ENCODE results near the gene CTIF. TPM values are rescaled to one million over a fixed set of nuclear protein-coding genes. Genes with fewer than 3 reads are reported as not detected.

CTIF gene
- total and polyA plus RNA-seq, 2 experiments from 2014 or later = 8.6 to 14.4 TPM

DNA sequence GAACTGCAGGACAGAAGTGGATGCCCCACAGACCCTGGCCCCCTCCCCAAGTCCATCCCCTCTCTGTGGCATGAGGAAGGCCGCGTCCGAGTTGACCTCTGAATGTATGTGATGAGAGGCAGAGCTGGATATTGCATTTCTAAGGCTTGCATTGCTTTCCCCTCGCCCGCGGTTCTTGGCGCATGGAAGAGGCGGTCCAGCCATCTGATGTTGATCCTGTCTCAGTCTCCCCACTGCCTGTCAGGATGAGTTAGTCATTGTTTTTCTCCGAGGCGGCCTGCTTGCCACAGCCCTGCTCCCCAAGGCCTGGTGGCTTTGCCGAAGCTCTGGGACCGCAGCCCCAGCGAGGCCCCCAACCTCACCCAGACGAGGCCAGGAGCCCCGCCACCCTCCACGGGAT, 323.3 kb downstream of the CTIF start:
- TF ChIP-seq ZNF114 (CRISPR knock-in tag; IDR thresholded peaks at IDR 0.05) = no peak
- TF ChIP-seq, protein P1, sequence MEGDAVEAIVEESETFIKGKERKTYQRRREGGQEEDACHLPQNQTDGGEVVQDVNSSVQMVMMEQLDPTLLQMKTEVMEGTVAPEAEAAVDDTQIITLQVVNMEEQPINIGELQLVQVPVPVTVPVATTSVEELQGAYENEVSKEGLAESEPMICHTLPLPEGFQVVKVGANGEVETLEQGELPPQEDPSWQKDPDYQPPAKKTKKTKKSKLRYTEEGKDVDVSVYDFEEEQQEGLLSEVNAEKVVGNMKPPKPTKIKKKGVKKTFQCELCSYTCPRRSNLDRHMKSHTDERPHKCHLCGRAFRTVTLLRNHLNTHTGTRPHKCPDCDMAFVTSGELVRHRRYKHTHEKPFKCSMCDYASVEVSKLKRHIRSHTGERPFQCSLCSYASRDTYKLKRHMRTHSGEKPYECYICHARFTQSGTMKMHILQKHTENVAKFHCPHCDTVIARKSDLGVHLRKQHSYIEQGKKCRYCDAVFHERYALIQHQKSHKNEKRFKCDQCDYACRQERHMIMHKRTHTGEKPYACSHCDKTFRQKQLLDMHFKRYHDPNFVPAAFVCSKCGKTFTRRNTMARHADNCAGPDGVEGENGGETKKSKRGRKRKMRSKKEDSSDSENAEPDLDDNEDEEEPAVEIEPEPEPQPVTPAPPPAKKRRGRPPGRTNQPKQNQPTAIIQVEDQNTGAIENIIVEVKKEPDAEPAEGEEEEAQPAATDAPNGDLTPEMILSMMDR (conservative IDR thresholded peaks at IDR 0.05; ENCODE audit: low read depth in 2 of 2) = no peak
- TF ChIP-seq ZNF331 (CRISPR knock-in tag; IDR thresholded peaks at IDR 0.05; ENCODE audit: low read depth) = no peak
- TF ChIP-seq, protein P2, sequence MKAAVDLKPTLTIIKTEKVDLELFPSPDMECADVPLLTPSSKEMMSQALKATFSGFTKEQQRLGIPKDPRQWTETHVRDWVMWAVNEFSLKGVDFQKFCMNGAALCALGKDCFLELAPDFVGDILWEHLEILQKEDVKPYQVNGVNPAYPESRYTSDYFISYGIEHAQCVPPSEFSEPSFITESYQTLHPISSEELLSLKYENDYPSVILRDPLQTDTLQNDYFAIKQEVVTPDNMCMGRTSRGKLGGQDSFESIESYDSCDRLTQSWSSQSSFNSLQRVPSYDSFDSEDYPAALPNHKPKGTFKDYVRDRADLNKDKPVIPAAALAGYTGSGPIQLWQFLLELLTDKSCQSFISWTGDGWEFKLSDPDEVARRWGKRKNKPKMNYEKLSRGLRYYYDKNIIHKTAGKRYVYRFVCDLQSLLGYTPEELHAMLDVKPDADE (IDR thresholded peaks at IDR 0.05) = no peak
- no peak for TF ChIP-seq STAT1 (IDR thresholded peaks at IDR 0.05; ENCODE audit: unreplicated experiment)
- TF ChIP-seq, protein P3, sequence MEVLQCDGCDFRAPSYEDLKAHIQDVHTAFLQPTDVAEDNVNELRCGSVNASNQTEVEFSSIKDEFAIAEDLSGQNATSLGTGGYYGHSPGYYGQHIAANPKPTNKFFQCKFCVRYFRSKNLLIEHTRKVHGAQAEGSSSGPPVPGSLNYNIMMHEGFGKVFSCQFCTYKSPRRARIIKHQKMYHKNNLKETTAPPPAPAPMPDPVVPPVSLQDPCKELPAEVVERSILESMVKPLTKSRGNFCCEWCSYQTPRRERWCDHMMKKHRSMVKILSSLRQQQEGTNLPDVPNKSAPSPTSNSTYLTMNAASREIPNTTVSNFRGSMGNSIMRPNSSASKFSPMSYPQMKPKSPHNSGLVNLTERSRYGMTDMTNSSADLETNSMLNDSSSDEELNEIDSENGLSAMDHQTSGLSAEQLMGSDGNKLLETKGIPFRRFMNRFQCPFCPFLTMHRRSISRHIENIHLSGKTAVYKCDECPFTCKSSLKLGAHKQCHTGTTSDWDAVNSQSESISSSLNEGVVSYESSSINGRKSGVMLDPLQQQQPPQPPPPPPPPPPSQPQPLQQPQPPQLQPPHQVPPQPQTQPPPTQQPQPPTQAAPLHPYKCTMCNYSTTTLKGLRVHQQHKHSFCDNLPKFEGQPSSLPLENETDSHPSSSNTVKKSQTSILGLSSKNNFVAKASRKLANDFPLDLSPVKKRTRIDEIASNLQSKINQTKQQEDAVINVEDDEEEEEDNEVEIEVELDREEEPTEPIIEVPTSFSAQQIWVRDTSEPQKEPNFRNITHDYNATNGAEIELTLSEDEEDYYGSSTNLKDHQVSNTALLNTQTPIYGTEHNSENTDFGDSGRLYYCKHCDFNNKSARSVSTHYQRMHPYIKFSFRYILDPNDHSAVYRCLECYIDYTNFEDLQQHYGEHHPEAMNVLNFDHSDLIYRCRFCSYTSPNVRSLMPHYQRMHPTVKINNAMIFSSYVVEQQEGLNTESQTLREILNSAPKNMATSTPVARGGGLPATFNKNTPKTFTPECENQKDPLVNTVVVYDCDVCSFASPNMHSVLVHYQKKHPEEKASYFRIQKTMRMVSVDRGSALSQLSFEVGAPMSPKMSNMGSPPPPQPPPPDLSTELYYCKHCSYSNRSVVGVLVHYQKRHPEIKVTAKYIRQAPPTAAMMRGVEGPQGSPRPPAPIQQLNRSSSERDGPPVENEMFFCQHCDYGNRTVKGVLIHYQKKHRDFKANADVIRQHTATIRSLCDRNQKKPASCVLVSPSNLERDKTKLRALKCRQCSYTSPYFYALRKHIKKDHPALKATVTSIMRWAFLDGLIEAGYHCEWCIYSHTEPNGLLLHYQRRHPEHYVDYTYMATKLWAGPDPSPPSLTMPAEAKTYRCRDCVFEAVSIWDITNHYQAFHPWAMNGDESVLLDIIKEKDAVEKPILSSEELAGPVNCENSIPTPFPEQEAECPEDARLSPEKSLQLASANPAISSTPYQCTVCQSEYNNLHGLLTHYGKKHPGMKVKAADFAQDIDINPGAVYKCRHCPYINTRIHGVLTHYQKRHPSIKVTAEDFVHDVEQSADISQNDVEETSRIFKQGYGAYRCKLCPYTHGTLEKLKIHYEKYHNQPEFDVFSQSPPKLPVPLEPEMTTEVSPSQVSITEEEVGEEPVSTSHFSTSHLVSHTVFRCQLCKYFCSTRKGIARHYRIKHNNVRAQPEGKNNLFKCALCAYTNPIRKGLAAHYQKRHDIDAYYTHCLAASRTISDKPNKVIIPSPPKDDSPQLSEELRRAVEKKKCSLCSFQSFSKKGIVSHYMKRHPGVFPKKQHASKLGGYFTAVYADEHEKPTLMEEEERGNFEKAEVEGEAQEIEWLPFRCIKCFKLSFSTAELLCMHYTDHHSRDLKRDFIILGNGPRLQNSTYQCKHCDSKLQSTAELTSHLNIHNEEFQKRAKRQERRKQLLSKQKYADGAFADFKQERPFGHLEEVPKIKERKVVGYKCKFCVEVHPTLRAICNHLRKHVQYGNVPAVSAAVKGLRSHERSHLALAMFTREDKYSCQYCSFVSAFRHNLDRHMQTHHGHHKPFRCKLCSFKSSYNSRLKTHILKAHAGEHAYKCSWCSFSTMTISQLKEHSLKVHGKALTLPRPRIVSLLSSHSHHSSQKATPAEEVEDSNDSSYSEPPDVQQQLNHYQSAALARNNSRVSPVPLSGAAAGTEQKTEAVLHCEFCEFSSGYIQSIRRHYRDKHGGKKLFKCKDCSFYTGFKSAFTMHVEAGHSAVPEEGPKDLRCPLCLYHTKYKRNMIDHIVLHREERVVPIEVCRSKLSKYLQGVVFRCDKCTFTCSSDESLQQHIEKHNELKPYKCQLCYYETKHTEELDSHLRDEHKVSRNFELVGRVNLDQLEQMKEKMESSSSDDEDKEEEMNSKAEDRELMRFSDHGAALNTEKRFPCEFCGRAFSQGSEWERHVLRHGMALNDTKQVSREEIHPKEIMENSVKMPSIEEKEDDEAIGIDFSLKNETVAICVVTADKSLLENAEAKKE (CRISPR knock-in tag; IDR thresholded peaks at IDR 0.05) = no peak
- no peak for TF ChIP-seq CREB1 (CRISPR knock-in tag; IDR thresholded peaks at IDR 0.05; ENCODE audit: low read depth)
- TF ChIP-seq, protein P4, sequence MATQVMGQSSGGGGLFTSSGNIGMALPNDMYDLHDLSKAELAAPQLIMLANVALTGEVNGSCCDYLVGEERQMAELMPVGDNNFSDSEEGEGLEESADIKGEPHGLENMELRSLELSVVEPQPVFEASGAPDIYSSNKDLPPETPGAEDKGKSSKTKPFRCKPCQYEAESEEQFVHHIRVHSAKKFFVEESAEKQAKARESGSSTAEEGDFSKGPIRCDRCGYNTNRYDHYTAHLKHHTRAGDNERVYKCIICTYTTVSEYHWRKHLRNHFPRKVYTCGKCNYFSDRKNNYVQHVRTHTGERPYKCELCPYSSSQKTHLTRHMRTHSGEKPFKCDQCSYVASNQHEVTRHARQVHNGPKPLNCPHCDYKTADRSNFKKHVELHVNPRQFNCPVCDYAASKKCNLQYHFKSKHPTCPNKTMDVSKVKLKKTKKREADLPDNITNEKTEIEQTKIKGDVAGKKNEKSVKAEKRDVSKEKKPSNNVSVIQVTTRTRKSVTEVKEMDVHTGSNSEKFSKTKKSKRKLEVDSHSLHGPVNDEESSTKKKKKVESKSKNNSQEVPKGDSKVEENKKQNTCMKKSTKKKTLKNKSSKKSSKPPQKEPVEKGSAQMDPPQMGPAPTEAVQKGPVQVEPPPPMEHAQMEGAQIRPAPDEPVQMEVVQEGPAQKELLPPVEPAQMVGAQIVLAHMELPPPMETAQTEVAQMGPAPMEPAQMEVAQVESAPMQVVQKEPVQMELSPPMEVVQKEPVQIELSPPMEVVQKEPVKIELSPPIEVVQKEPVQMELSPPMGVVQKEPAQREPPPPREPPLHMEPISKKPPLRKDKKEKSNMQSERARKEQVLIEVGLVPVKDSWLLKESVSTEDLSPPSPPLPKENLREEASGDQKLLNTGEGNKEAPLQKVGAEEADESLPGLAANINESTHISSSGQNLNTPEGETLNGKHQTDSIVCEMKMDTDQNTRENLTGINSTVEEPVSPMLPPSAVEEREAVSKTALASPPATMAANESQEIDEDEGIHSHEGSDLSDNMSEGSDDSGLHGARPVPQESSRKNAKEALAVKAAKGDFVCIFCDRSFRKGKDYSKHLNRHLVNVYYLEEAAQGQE (IDR thresholded peaks at IDR 0.05; ENCODE audit: unreplicated experiment) = no peak
- TF ChIP-seq JUNB (IDR thresholded peaks at IDR 0.05; ENCODE audit: unreplicated experiment) = no peak
- TF ChIP-seq EZH2 (IDR thresholded peaks at IDR 0.05; ENCODE audit: low read depth, unreplicated experiment) = no peak
- no peak for TF ChIP-seq EZH2phosphoT487 (IDR thresholded peaks at IDR 0.05; ENCODE audit: unreplicated experiment)
- TF ChIP-seq NANOG (IDR thresholded peaks at IDR 0.05; ENCODE audit: borderline replicate concordance) = no peak
- TF ChIP-seq POLR2AphosphoS5 (IDR thresholded peaks at IDR 0.05; ENCODE audit: low read depth) = no peak
- H3K4me3 Mint-ChIP-seq = no peak overlapping the region
- H3K4me1 ChIP-seq (ENCODE audit: insufficient read depth) = peaks cover 22% of the 10 kb centered on the region; the same call in 1 of the 2 replicates

More for the DNA sequence above, 323.3 kb downstream of the CTIF start:
- Histone ChIP-seq H3K27me3 (ENCODE audit: insufficient read depth) (no peaks in the 10 kb centered on the region), H3F3A (replicated peaks; ENCODE audit: low read depth) (no peaks in the 10 kb centered on the region), H3K27ac (ENCODE audit: low read depth) (no peak overlapping the region), H3K36me3 (ENCODE audit: insufficient read depth) (no peaks in the 10 kb centered on the region), H3K79me2 (replicated peaks; ENCODE audit: insufficient read depth) (no peaks in the 10 kb centered on the region), H2AFZ (no peak overlapping the region), H3K4me3 (no peak overlapping the region), H3K4me2 (no peak overlapping the region), H3K9me2 (ENCODE audit: insufficient read depth) (no peaks in the 10 kb centered on the region), H4K20me1 (replicated peaks; ENCODE audit: insufficient read depth) (no peaks in the 10 kb centered on the region)
- Mint-ChIP-seq H3K27ac (no peak overlapping the region), H3K36me3 (ENCODE audit: low read depth) (no peaks in the 10 kb centered on the region), H3K4me1 (peaks cover 32% of the 10 kb centered on the region), H3K27me3 (ENCODE audit: insufficient read depth, low read depth, poor library complexity) (peaks cover 11% of the 10 kb centered on the region), H3K9me3 (no peaks in the 10 kb centered on the region; the same call in 2 of the 3 replicates)
- ATAC-seq = no peak
- no peak for DNase-seq (ENCODE audit: low spot score)
